HCT116 (cell line): ENCODE results near the gene CDK16. TPM values are rescaled to one million over a fixed set of nuclear protein-coding genes. Genes with fewer than 3 reads are reported as not detected.

Source experiments
- ATAC-seq: fragments of 200-7000 bp; cut with Tn5 transposase; 2 replicates; pipeline ENCODE4 v1.9.1; 2020; ENCODE audit warnings: mild to moderate bottlenecking, moderate library complexity
- BruUV-seq: library from RNA; stranded (reverse); fragments of 400-500 nt; replicated peaks from 2 replicates; lab custom pipeline; 2021; lab: Mats Ljungman, UMichigan
- CTCF ChIA-PET: fragments of 300-600 bp; sonication (Branson Sonifier 250); formaldehyde crosslinking; loops from one replicate; lab custom pipeline; 2021; ENCODE audit warnings: antibody characterized with exemption; lab: Charles Lee
- POLR2A ChIA-PET: fragments of 300-600, 350-600 bp; sonication (Branson Sonifier 250); formaldehyde crosslinking; loops from one replicate; lab custom pipeline; 2021; ENCODE audit warnings: antibody characterized with exemption; lab: Charles Lee
- RAD21 ChIA-PET, 2 experiments: fragments of 300-600 bp; sonication (Branson Sonifier 250); formaldehyde crosslinking; loops; one replicate each; lab custom pipeline; 2023; ENCODE audit warnings: low total read pairs in 2 of 2; ENCODE audit not compliant: uncharacterized antibody in 2 of 2, unreplicated experiment in 2 of 2, low non-redundant PET in 1 of 2; lab: Charles Lee
- DNase-seq: peaks from one replicate; pipeline ENCODE4 v3.0.0-alpha.2; 2010; ENCODE audit warnings: low read depth, low spot score
- H2AFZ ChIP-seq: fragments of 200-600 bp; shearing (Covaris generic), sonication (generic); 2 replicates; pipeline ENCODE4 v1.6.1; 2017; ENCODE audit warnings: low read depth, mixed run types, mixed read lengths, antibody characterized with exemption, low read length; ENCODE audit not compliant: poor library complexity, severe bottlenecking
- H3K27ac ChIP-seq: 2 replicates; pipeline ENCODE4 v1.5.1; 2012; ENCODE audit warnings: low read depth, low read length
- H3K27me3 ChIP-seq: fragments of 200-600 bp; sonication (generic); 2 replicates; pipeline ENCODE4 v1.6.1; 2016; ENCODE audit warnings: mixed run types, low read length, mixed read lengths; ENCODE audit not compliant: insufficient read depth
- H3K36me3 ChIP-seq, 2 experiments: fragments of 200-500 bp in 1 of 2; fragments of 200-600 bp in 1 of 2; sonication (Bioruptor generic) in 1 of 2; sonication (generic) in 1 of 2; 2 replicates each; pipeline versions ENCODE4 v1.5.1 to v1.6.1; 2014 to 2016; ENCODE audit warnings: low read length in 2 of 2, inconsistent platforms in 1 of 2, mixed read lengths in 1 of 2, mixed run types in 1 of 2; ENCODE audit not compliant: insufficient read depth in 2 of 2, control insufficient read depth in 1 of 2
- H3K4me1 ChIP-seq, 2 experiments: fragments of 200-600 bp in 1 of 2; sonication (generic) in 1 of 2; 2 replicates each; pipeline versions ENCODE4 v1.5.1 to v1.6.1; 2012 to 2017; ENCODE audit warnings: low read length in 2 of 2, inconsistent platforms in 1 of 2, mild to moderate bottlenecking in 1 of 2, mixed read lengths in 1 of 2, mixed run types in 1 of 2, moderate library complexity in 1 of 2; ENCODE audit not compliant: insufficient read depth in 2 of 2, control insufficient read depth in 1 of 2
- H3K4me2 ChIP-seq: fragments of 200-600 bp; sonication (generic); 2 replicates; pipeline ENCODE4 v1.6.1; 2017; ENCODE audit warnings: mixed run types, low read length, mixed read lengths
- H3K4me3 ChIP-seq, 2 experiments: fragments of 200-600 bp in 1 of 2; sonication (generic) in 1 of 2; replicated peaks in 1 of 2; 2 replicates each; pipeline ENCODE4 v1.5.1; 2011 to 2016; ENCODE audit warnings: low read length in 2 of 2, control low read depth in 1 of 2, low read depth in 1 of 2, mild to moderate bottlenecking in 1 of 2, mixed read lengths in 1 of 2, mixed run types in 1 of 2
- H3K79me2 ChIP-seq: fragments of 200-600 bp; sonication (generic); 2 replicates; pipeline ENCODE4 v1.6.1; 2017; ENCODE audit warnings: mild to moderate bottlenecking, mixed run types, low read length, moderate library complexity, mixed read lengths; ENCODE audit not compliant: insufficient read depth
- H3K9ac ChIP-seq: fragments of 200-600 bp; sonication (generic); 2 replicates; pipeline ENCODE4 v1.6.1; 2016; ENCODE audit warnings: low read length, mixed read lengths
- H3K9me2 ChIP-seq: fragments of 200-600 bp; sonication (generic), shearing (Covaris generic); 2 replicates; pipeline ENCODE4 v1.6.1; 2017; ENCODE audit warnings: mixed run types, mild to moderate bottlenecking, moderate library complexity; ENCODE audit not compliant: insufficient read depth
- H3K9me3 ChIP-seq, 2 experiments: fragments of 200-500 bp in 1 of 2; fragments of 200-600 bp in 1 of 2; sonication (Bioruptor generic) in 1 of 2; sonication (generic) in 1 of 2; 2 replicates each; pipeline ENCODE4 v1.6.1; 2014 to 2017; ENCODE audit warnings: low read length in 2 of 2, mixed read lengths in 2 of 2, inconsistent platforms in 1 of 2, low read depth in 1 of 2, mild to moderate bottlenecking in 1 of 2, mixed run types in 1 of 2, moderate library complexity in 1 of 2; ENCODE audit not compliant: control insufficient read depth in 1 of 2, insufficient read depth in 1 of 2
- H4K20me1 ChIP-seq: fragments of 200-600 bp; sonication (generic), shearing (Covaris generic); 2 replicates; pipeline ENCODE4 v1.6.1; 2017; ENCODE audit warnings: mixed run types, mild to moderate bottlenecking, moderate library complexity; ENCODE audit not compliant: insufficient read depth
- ATF3 ChIP-seq: IDR thresholded peaks from 2 replicates; pipeline ENCODE4 v1.6.1; 2012
- CTCF ChIP-seq, 3 experiments: fragments of 200-600 bp in 1 of 3; sonication (generic) in 1 of 3; IDR thresholded peaks in 2 of 3; conservative IDR thresholded peaks in 1 of 3; 2 replicates each; pipeline ENCODE4 v1.5.1; 2012 to 2017; ENCODE audit warnings: low read depth in 2 of 3, low read length in 2 of 3, antibody characterized with exemption in 1 of 3, borderline replicate concordance in 1 of 3, control low read depth in 1 of 3, mild to moderate bottlenecking in 1 of 3, mixed read lengths in 1 of 3, mixed run types in 1 of 3, moderate library complexity in 1 of 3; ENCODE audit not compliant: insufficient read depth in 1 of 3
- ELF1 ChIP-seq: IDR thresholded peaks from 2 replicates; pipeline ENCODE4 v1.6.1; 2012; ENCODE audit warnings: low read depth, borderline replicate concordance
- EZH2 ChIP-seq: fragments of 200-600 bp; sonication (generic); IDR thresholded peaks from 2 replicates; pipeline ENCODE4 v1.6.1; 2017; ENCODE audit warnings: antibody characterized with exemption, mixed run types
- FOSL1 ChIP-seq: IDR thresholded peaks from 2 replicates; pipeline ENCODE4 v1.6.1; 2012; ENCODE audit warnings: low read depth
- YY1 ChIP-seq: IDR thresholded peaks from 2 replicates; pipeline ENCODE4 v1.6.1; 2011; ENCODE audit warnings: low read length, low read depth, moderate library complexity, mild to moderate bottlenecking; ENCODE audit not compliant: insufficient replicate concordance; ENCODE audit errors: extremely low read depth
- ZBTB33 ChIP-seq: IDR thresholded peaks from 2 replicates; pipeline ENCODE4 v1.6.1; 2011; ENCODE audit warnings: mild to moderate bottlenecking, low read length, moderate library complexity; ENCODE audit not compliant: insufficient replicate concordance; ENCODE audit errors: extremely low read depth
- ZFX ChIP-seq: fragments of 450-650 bp; IDR thresholded peaks from 2 replicates; pipeline ENCODE4 v1.6.1; 2017
- intact Hi-C: fragments of 100-400 bp; cut with micrococcal nuclease; formaldehyde crosslinking; loops from 2 replicates; pipeline ENCODE4 v1.10.0; 2022
- total RNA-seq: library from RNA; stranded (reverse); gene quantifications from one replicate; pipeline ENCODE4 v1.2.1, GENCODE V29; 2021; ENCODE audit not compliant: unreplicated experiment

The CDK16 gene
- total RNA-seq, 1 experiment from 2014 or later, result 131 TPM

GRCh38 chrX:47210661-47211425, 7.6 kb upstream of the CDK16 start:
- intact Hi-C loops, result no loop called here
- no peaks in the 10 kb centered on the region for H3K4me1 ChIP-seq
- TF ChIP-seq FOSL1 (no peak), ELF1 (no peak), ZBTB33 (no peak), ATF3 (no peak), ZFX (no peak), CTCF (IDR thresholded peaks at IDR 0.05 in 2 of 3, conservative IDR thresholded peaks at IDR 0.05 in 1 of 3; ENCODE audit: borderline replicate concordance in 1 of 3, insufficient read depth in 1 of 3, low read depth in 2 of 3, low read length in 2 of 3) (no peak), YY1 (no peak), EZH2 (no peak)
- TF ChIP-seq, all 23 proteins: peak for 0
- no peak overlapping the region for H3K4me2 ChIP-seq
- no peak overlapping the region for H3K4me3 ChIP-seq
- no peaks in the 10 kb centered on the region for H4K20me1 ChIP-seq
- CTCF ChIA-PET, result no interaction called here
- H3K9me2 ChIP-seq, result no peaks in the 10 kb centered on the region
- BruUV-seq, result no TSS peak
- no peaks in the 10 kb centered on the region for H3K9me3 ChIP-seq
- H3K27ac ChIP-seq, result no peak overlapping the region
- H3K36me3 ChIP-seq, result peaks cover 37 to 48% of the 10 kb centered on the region in 2 experiments
- POLR2A ChIA-PET, result no interaction called here
- no peak overlapping the region for H3K9ac ChIP-seq
- no peaks in the 10 kb centered on the region for H3K27me3 ChIP-seq
- DNase-seq, result no peak
- no peaks in the 10 kb centered on the region for H3K79me2 ChIP-seq
- RAD21 ChIA-PET, result no interaction called here
- no peak overlapping the region for H2AFZ ChIP-seq
- no peak for ATAC-seq
